Glutamatergic neuron (in vitro differentiated cells): Measurements from ENCODE around the gene PBX3. TPM values are rescaled to one million over a fixed set of nuclear protein-coding genes. Genes with fewer than 3 reads are reported as not detected.
A peak's percentile ranks its signal among the peaks of the same experiment; 100 is the strongest.

Experiments used
- DNase-seq: peaks from one replicate; pipeline ENCODE4 v3.0.0; 2022
- H3K27ac Mint-ChIP-seq: one replicate; pipeline ENCODE4 v1.8.0; 2020; ENCODE audit warnings: mild to moderate bottlenecking, mixed read lengths, inconsistent platforms; ENCODE audit not compliant: unreplicated experiment
- H3K27me3 Mint-ChIP-seq: one replicate; pipeline ENCODE4 v1.8.0; 2020; ENCODE audit warnings: mild to moderate bottlenecking, moderate library complexity, mixed read lengths, inconsistent platforms; ENCODE audit not compliant: unreplicated experiment
- H3K36me3 Mint-ChIP-seq: one replicate; pipeline ENCODE4 v1.8.0; 2020; ENCODE audit warnings: mild to moderate bottlenecking, mixed read lengths, inconsistent platforms; ENCODE audit not compliant: unreplicated experiment
- H3K4me1 Mint-ChIP-seq: one replicate; pipeline ENCODE4 v1.8.0; 2020; ENCODE audit warnings: mild to moderate bottlenecking, low read depth, mixed read lengths, inconsistent platforms; ENCODE audit not compliant: unreplicated experiment
- H3K4me3 Mint-ChIP-seq: one replicate; pipeline ENCODE4 v1.8.0; 2020; ENCODE audit warnings: mild to moderate bottlenecking, mixed read lengths, inconsistent platforms; ENCODE audit not compliant: unreplicated experiment
- H3K9me3 Mint-ChIP-seq: one replicate; pipeline ENCODE4 v1.8.0; 2020; ENCODE audit warnings: mild to moderate bottlenecking, moderate library complexity, mixed read lengths, inconsistent platforms; ENCODE audit not compliant: unreplicated experiment
- CTCF ChIP-seq: fragments of 200-600 bp; sonication (generic); IDR thresholded peaks from one replicate; pipeline ENCODE4 v1.5.0; 2021; ENCODE audit not compliant: partially characterized antibody, unreplicated experiment
- total RNA-seq: library from RNA; stranded (reverse); fragmentation: NEBNext Ultra II Directional; extraction: Animal tissue kit (Norgen Biotek cat#: 25700); gene quantifications from one replicate; pipeline ENCODE4 v1.2.1, GENCODE V29; 2021; ENCODE audit not compliant: unreplicated experiment

The PBX3 gene
- total RNA-seq, 1 donor from 2014 or later = 51.2 TPM

GRCh38 chr9:125758986-125759763 lies 12.0 kb downstream of the PBX3 start:
- H3K27me3 Mint-ChIP-seq = no peaks in the 10 kb centered on the region
- H3K36me3 Mint-ChIP-seq = no peaks in the 10 kb centered on the region
- no peak for DNase-seq
- peak overlapping the region; percentile 62 for H3K27ac Mint-ChIP-seq
- H3K9me3 Mint-ChIP-seq = no peaks in the 10 kb centered on the region
- peak overlapping the region; percentile 80 for H3K4me3 Mint-ChIP-seq
- peaks cover 56% of the 10 kb centered on the region for H3K4me1 Mint-ChIP-seq
- no peak for TF ChIP-seq CTCF

GRCh38 chr9:125759764-125760129 lies 12.6 kb downstream of the PBX3 start:
- peak; percentile 31 for DNase-seq

GRCh38 chr9:125760537-125760936 lies 13.4 kb downstream of the PBX3 start:
- Mint-ChIP-seq H3K9me3 (no peaks in the 10 kb centered on the region), H3K4me3 (no peak overlapping the region), H3K36me3 (no peaks in the 10 kb centered on the region), H3K4me1 (peaks cover 54% of the 10 kb centered on the region), H3K27ac (no peak overlapping the region), H3K27me3 (no peaks in the 10 kb centered on the region)
- TF ChIP-seq CTCF = no peak
- DNase-seq = no peak

More at GRCh38 chr9:125759764-125760129, 12.6 kb downstream of the PBX3 start:
- Mint-ChIP-seq H3K4me1 (peaks cover 58% of the 10 kb centered on the region), H3K27me3 (no peaks in the 10 kb centered on the region), H3K27ac (peak overlapping the region; percentile 62), H3K9me3 (no peaks in the 10 kb centered on the region), H3K4me3 (peak overlapping the region; percentile 80), H3K36me3 (no peaks in the 10 kb centered on the region)
- TF ChIP-seq CTCF = no peak

- TF ChIP-seq CTCF = no peak
- Mint-ChIP-seq H3K27me3 (no peaks in the 10 kb centered on the region), H3K36me3 (no peaks in the 10 kb centered on the region), H3K9me3 (no peaks in the 10 kb centered on the region), H3K4me1 (peaks cover 45% of the 10 kb centered on the region), H3K4me3 (peak overlapping the region; percentile 44), H3K27ac (no peak overlapping the region)
- no peak for DNase-seq
These were observed 14.7 kb downstream of the PBX3 start for GRCh38 chr9:125761676-125762450.

- Mint-ChIP-seq H3K27ac (peak overlapping the region; percentile 57), H3K4me3 (peak overlapping the region; percentile 59), H3K36me3 (no peaks in the 10 kb centered on the region), H3K9me3 (no peaks in the 10 kb centered on the region), H3K4me1 (peaks cover 43% of the 10 kb centered on the region), H3K27me3 (no peaks in the 10 kb centered on the region)
- peak; percentile 23 for DNase-seq
- TF ChIP-seq CTCF = no peak
These were observed 16.2 kb downstream of the PBX3 start for GRCh38 chr9:125763394-125763801.
